HG02623 (cell line): Measurements from ENCODE around the gene PARP11.

ENCODE experiments used
- ATAC-seq: cut with Tn5 transposase; IDR thresholded peaks from one replicate; pipeline ENCODE4 v1.9.1; 2021; ENCODE audit warnings: moderate library complexity; ENCODE audit not compliant: unreplicated experiment

Gene PARP11, protein sequence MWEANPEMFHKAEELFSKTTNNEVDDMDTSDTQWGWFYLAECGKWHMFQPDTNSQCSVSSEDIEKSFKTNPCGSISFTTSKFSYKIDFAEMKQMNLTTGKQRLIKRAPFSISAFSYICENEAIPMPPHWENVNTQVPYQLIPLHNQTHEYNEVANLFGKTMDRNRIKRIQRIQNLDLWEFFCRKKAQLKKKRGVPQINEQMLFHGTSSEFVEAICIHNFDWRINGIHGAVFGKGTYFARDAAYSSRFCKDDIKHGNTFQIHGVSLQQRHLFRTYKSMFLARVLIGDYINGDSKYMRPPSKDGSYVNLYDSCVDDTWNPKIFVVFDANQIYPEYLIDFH

DNA sequence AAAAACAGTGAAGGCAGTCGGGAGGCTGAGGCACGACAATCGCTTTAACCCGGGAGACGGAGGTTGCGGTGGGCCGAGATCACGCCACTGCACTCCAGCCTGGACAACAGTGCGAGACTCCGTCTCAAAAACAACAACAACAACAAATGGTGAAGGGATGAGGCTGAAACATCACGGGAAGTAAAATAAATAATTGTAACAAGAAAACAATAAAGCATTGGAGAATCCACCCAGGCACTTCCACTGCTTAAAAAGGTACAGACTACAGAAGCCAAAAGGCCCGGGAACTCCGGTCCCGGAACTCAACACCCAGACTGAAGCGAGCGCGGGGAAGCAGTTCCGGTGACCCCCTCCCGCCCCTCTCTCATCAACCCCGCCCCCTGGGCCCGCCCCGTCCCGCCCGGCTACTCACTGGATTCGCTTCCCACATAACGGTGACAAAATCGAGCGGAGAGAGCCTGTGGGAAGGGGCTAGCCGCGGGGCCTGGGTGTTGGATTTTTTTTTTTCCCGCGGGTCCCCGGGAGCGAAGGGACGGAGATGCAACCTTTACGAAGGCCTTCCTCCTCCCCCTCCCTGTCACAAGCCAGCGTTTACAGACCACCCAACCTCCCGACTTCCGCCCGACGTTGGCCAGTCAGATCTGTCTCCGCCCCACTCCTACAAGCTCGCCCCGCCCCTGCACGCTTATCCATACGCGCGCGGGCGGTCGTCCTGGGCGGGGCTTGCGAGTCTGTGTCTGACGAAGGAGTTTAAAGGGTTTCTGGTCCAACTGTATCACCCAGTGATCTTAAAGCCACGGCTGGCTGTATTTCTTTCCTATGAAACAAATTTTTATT is at the start of gene PARP11:
Gene PARP11, minus strand, starts transcription at position 600 of the 837 bp plus-strand sequence. Its CDS starts 170 bp downstream, at position 430.
- ATAC-seq, result peak; percentile 93

DNA sequence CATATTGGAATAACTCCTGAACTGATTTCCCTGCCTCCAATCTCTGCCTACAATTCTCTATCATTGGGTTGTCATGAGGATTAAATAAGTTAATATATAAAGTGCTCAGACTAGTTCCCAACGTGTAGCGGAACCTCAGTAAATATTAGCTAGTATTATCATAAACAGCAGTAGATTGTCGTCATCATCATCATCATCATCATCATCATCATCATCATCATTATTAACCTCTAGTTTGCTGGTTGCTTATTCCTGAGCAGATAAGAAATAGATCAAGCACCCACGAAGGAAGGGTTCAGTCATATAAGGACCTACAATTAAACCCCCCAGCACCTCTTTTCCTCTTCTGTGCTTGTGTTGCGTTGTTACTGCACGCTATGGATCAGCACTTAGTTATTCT is 48.8 kb upstream of the PARP11 start:
- ATAC-seq, result no peak

DNA sequence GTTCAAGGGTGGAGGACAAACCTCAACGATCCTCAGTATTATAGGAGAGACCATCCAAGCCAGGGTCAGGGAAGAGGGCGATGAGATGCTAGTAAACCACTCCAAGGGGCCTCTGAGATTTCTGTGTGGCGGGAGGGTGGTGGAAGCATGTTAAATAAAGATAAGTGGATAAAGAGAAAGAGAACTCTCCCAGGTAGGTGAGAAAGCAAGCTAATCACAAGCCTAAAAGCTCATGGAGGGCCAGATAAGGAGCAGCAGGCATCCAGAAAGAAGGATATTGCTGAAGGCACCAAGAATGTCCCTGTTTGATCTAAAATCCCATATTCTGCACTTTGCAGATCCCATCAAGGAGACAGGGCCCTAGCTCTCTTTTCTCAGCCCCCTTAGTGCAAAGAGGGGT is 48.3 kb upstream of the PARP11 start:
- ATAC-seq, result no peak

DNA sequence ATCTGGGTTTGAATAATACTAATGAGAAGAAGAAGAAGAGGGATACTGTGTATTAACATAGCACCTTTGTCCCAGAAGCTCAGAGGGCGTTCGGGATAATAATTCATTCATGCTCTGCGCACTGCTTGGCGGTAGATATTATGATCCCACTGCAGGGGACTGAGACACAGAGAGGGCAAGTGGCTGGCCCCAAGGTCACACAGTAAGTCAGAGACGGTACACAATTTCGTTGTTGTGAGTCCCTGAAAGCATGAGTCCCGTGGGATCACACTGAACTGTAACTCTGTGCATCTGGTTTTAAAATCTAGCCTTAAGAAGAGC is 47.9 kb upstream of the PARP11 start:
- no peak for ATAC-seq

DNA sequence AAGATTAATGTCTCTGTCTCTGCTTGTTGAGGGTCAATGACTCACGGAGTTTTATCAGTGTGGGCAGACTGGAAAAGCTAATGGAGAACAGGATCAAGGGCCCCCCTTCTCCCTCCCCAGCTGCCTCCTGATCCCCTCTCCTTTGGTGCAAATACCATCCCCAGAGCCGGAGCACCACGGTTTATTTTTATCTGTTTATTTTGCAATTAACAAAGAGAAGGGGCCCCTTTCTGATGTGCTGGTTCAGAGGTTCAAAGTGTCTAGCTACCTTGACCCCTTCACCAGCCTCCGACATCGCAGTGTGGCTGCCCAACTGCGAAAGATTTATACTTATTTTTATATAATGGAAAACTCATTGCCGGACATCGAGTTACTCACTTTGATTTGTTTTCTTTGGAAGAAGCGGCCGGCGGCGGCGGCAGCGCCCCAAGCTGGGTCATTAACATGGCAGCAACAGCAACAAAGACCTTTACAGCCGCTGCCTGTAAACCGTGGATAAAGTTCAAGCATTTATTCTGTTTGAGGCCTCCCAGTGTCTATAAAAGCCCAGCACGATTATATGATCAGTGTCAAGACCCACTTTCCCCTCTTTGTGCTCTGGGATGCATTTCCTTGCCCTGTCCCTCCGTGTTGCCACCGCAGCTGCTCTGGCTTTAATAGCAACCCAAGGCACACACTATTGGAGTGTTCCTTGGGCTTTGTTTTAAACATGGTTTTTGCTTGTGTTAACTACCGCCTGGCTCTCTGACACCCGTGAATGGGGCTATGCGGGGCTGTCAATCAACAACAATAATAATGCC is 47.4 kb upstream of the PARP11 start:
- no peak for ATAC-seq

DNA sequence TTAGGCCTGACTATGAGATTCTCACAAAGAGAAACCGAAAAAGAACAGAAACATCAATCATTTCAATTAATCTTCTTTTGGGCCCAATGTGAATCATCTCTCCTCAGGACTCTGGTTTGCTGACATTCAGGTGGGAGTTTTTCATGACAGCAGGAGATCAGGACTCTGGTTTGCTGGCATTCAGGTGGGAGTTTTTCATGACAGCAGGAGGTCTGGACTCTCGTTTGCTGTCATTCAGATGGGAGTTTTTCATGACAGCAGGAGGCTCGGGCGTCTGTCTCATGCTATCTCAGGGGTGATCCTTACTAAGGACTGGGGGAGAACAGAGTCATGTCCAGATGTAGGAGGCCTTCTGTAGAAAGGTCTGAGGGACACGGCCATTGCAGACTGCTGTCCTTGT is 40.1 kb upstream of the PARP11 start:
- ATAC-seq, result no peak

DNA sequence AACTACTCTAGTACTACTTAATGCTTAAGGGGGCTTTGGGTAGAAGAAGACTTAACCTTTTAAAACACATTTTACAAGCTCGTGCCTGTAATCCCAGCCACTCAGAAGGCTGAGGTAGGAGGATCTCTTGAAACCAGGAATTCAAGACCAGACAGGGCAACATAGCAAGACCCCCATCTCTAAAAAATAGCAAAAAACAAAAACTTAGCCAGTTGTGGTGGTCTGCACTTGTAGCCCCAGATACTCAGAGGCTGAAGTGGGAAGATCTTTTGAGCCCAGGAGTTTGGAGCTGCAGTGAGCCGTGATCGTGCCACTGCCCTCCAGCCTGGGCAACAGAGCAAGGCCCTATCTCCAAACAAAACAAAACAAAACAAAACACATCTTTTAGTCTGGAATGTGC is 39.7 kb upstream of the PARP11 start:
- no peak for ATAC-seq

DNA sequence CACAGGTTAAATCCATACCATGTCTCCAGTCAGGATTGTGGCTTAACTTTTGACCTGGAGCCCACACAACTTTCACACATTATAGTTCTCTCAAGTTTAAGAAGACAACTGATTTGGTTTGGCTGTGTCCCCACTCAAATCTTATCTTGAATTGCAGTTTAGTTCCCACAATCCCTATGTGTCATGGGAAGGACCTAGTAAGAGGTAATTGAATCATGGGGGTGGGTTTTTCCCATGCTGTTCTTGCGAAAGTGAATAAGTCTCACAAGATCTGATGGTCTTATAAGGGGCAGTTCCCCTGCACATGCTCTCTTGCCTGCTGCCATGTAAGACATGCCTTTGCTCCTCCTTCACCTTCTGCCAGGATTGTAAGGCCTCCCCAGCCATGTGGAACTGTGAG is 38.2 kb upstream of the PARP11 start:
- ATAC-seq, result no peak

DNA sequence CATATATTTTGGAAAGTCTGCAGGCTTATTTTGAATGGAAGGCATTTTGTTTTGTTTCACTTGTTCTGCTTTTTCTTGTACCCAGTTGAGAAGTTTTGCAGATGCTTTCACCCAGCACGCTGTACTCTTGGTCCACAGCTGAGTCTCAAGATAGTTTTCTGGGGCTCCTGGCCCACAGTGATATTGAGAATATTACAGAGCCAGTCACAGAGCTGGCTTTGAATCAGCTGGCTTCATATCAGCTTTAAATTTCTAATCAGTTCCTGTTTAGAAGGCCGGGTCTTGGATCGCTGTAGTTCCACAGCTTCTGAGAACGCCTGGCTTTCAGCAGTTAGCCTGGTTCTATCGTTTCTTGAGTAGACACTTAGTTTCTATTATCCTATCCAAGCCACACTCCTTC is 32.5 kb upstream of the PARP11 start:
- no peak for ATAC-seq

DNA sequence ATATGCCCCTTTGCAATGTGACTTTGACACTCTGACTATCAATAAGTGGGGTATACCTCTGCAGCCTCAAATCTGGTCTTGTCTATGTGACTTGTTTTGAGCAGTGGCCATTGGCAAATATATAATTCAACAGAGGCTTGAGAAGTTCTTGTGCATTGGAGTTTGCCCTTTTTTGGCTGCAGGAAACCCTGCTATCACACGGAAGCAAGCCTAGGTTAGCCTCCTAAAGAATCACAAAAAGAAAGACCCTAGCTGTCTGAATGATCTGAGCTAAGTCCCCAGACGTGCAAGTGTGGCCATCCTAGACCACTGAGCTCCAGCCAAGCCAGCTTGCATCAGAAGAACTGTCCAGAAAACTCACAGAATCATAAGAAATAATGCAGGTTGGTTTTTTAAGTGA is 31.8 kb upstream of the PARP11 start:
- ATAC-seq, result no peak

DNA sequence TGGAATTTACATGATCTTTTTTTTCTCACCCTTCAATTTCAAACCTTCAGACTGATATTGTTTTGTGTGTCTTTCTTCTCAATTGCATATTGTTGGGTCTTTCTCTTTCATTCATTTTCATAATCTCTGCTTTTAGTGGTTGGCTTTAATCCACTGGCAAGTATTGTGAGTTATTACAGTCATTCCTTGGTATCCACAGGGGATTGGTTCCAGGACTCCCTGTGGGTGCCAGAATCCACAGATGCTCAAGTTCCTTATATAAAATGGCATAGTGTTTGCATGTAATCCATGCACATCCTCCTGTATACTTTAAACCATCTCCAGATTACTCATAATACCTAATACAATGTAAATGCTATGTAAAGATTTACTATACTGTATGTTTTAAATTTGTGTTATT is 29.7 kb upstream of the PARP11 start:
- no peak for ATAC-seq

DNA sequence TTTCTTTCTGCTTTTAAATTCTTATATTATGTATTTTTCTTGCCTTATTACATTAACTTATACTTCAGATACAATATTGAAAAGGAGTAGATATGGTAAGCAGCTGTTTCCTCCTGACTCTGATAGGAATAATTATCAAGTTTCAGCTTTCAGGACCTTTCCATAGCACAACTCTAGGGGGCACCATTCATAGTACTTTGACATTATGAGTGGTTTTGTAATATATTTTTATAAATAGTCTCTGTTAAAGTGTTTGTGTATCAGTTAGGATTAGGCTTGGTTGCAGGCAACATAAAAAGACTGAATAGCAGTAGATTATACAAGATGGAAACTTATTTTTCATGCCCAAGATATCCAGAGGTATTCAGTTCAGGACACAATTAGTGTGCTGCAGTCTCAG is 27.9 kb upstream of the PARP11 start:
- ATAC-seq, result no peak

DNA sequence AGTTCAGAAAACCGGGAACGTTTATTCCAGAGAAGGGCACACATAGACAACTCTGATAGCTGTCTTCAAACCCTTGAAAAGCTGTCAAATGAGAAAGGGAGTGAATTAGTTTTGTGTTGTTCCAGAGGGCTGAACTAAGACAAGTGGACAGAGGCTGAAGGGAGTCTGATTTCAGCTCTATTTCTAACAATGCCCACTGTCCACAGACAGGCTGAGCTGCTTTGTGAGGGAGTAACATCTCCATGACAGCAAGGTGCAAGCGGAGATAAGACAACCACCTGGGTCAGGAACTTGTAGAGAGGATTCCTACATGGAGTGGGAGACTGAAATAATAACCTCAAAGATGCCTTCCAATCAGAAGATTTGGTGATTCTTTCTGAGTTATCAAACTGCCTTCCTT is 25.6 kb upstream of the PARP11 start:
- ATAC-seq, result no peak

DNA sequence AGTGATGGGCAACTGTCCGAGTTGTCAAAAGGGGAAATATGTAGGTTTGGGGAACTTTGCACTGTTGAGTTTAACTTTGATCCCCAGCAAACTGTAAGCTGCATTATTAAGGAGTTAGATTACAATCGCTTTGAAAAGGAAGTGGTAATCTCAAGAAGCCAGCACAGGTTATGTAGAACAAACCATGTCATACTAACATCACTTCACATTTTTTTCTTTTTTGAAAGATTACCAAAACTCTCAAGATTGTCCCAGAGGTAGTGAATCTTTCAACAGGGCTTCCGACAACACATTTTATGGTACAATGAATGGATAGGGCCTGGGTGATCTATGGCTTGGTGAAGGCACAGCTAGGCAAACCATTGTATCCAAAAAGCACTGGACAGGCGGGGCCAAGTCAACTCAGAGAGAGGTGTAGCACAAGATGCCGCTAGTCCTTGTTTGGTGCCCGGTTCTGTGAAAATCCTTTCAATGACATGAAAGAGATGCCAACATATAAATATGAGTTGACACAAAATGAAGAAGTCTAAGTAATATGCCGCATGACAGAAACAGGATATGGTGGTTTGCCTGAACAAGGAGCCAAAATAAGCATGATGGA is 24.3 kb upstream of the PARP11 start:
- ATAC-seq, result no peak

DNA sequence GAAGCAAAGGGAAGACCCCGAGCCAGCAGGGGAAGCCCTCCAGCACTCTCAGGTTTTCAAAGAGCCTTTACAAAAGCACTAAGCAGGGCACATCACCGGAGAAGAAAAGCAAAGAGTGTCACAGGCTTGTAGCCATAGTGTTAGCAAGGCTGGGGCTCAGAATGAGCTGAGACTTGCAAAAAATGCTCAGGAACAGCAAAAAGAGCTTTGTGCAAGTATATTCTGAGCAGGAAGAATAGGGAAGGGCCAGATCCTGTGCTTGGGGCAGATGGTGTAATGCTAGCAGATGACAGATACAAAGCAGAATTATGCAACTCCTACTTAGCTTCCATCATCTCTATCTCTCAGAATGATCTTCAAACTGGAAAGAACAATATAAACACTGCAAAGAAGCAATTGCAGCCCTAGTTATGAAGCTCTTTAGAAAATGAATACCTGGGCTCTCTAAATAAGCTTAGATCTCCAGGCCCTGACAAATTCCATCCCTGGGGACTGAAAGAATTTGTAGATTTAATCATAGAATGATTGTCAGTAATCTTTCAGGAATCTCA is 23.7 kb upstream of the PARP11 start:
- no peak for ATAC-seq

DNA sequence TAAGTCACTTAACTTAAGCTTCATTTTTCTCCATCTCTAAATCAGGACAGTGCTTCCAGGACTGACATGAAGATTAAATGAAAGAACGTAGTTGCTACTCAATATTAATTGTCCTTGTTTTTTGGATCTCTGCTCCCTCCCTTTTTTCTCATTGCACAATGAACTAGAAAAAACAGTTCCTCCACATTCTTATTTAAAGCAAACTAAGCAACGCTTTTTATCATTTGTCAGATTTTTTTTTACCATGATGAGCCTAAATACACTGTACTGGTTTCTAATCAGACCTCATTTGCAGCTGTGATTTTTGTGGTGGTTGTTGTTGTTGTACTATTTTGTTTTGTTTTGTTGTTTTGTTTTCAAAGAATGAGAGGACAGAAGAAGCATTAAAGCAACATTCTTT is 23.2 kb upstream of the PARP11 start:
- ATAC-seq, result no peak

DNA sequence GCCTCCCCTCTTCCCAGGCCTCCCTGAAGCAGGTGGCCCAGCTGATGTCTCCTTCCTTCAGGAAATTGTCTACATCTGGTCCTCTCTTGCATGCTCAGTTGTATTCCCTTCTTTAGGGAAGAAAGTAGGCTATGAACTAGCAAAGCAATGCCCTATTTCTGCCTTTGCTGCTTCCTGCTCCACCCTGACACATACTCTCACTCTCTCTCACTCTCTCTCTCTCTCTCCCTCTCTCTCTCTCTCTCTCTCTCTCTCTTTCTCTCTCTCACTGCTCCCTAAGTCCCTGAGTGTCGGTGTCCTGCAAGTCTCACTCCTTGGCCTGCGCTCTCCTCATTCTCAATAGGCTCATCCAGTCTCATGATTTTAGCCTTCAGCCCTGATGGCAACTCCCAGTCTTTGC is 19.4 kb upstream of the PARP11 start:
- no peak for ATAC-seq

DNA sequence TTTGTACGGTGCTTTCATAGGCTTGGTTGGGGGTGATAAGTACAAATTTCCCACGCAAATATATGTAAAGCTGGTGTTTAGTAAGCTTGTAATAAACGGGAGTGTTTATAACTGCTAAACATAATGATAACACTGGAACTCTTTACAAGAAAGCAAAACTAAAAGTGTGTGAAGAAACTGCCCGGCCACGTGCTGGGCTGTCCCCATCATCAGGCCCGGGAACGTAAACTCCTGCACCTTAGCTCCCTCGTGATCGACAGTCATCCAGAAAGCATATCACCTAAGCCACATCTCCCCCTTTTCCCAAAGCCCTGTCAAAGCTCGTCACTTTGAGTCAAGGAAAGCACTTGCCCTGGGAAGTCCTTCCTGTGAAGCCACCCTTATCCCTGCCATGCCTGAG is 18.0 kb upstream of the PARP11 start:
- no peak for ATAC-seq

DNA sequence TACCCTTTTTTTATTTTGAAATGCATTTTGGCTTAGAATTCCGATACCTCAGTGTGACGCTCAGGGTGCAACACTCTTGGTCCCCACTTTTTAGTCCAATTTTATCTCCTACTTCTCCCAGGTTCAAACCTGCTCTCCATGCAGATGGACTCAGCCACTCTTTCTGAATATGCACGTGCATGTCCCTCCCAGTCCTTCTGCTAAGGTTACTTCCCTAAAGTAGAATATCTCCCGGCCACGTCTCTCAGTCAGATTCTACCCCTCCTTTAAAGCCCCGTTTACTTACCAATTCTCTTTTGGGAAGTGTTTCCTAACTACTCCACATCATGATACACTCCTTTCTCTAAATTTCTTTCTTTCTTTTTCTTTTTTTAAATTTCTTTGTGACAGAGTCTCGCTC is 15.5 kb upstream of the PARP11 start:
- no peak for ATAC-seq

DNA sequence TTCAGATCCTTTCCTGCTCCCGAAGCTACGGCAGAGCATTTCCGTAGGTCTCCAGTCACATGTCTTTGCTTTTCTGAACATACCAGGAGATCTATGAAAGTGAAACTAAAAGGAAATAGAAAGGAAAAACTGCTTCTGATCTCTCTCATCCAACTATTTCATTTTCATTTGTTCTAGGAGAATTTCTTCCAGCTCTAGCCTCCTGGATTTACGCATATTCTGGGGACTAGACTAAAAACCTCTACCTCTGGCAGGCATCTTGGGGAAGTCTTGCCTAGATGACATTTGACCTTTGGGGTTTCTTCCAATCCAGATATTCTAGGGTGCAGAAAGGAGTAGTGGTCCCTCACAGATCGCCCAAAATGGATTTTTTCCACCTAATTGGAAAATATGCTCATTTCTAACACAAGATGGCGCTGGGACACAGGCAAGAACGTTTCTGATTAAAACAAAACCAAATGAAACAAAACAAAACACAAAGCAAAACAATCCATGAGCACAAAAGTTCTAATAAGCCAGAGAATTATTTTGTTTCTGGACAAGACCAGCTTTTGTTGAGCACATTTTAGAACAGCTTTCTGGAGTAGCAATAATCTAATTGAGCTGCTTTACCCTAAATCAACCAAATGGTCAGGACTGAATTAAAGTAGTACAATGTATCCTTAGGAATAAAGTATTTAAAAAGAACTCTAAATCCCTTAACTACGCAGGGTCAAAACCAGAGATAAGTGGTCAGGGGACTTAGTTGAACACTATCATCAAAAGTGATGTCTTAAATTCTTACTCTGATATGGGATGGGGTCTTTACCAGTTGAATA is 12.3 kb upstream of the PARP11 start:
- no peak for ATAC-seq
